OCI-LY1 (cell line): ENCODE results near the gene NTF3.

Source experiments
- EZH2 ChIP-seq: fragments of 200-600 bp; sonication (generic), shearing (Covaris generic); IDR thresholded peaks from 2 replicates; pipeline ENCODE4 v1.8.0; 2017; ENCODE audit warnings: borderline replicate concordance, mixed run types, mild to moderate bottlenecking, antibody characterized with exemption, low read length, moderate library complexity, mixed read lengths
- TF ChIP-seq, protein P1 (sequence below): fragments of 200-600 bp; sonication (generic), shearing (Covaris generic); IDR thresholded peaks from 2 replicates; pipeline ENCODE4 v1.5.1; 2017; ENCODE audit warnings: mild to moderate bottlenecking, antibody characterized with exemption, low read length, moderate library complexity, mixed read lengths

DNA sequence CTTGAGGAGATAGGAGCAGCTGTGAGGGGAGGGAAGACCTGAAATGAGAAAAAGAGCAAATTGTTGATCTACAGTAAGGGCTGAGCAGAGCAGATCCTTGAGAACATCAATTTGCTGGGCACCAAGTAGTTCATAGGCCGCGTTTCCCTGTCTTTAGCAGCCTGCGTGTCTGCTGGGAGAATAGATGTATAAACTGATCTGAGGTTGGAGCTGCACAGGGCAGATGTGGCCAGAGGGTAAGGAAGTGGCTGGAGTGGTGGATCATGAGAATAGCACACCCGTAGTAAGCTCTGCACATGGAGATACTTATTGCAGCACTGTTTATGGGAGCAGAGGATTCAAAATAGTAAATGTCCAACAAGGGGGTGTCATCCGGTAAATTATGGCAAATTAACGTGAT lies 44.4 kb downstream of the NTF3 start:
- TF ChIP-seq, protein P1, sequence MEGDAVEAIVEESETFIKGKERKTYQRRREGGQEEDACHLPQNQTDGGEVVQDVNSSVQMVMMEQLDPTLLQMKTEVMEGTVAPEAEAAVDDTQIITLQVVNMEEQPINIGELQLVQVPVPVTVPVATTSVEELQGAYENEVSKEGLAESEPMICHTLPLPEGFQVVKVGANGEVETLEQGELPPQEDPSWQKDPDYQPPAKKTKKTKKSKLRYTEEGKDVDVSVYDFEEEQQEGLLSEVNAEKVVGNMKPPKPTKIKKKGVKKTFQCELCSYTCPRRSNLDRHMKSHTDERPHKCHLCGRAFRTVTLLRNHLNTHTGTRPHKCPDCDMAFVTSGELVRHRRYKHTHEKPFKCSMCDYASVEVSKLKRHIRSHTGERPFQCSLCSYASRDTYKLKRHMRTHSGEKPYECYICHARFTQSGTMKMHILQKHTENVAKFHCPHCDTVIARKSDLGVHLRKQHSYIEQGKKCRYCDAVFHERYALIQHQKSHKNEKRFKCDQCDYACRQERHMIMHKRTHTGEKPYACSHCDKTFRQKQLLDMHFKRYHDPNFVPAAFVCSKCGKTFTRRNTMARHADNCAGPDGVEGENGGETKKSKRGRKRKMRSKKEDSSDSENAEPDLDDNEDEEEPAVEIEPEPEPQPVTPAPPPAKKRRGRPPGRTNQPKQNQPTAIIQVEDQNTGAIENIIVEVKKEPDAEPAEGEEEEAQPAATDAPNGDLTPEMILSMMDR: no peak
- TF ChIP-seq EZH2: no peak
